CD4-positive, alpha-beta T cell (primary cell): ENCODE measurements around the gene DGUOK. TPM values are rescaled to one million over a fixed set of nuclear protein-coding genes. Genes with fewer than 3 reads are reported as not detected.

ENCODE experiments used
- ATAC-seq: fragments of 200-7000 bp; cut with Tn5 transposase; one replicate; pipeline ENCODE4 v1.10.0; 2022; ENCODE audit warnings: mild to moderate bottlenecking; ENCODE audit not compliant: poor library complexity
- CTCF ChIA-PET: fragments of 350-600 bp; sonication (Branson Sonifier 250); formaldehyde crosslinking; loops from one replicate; lab custom pipeline; 2021; ENCODE audit warnings: antibody characterized with exemption, inconsistent platforms; lab: Charles Lee
- POLR2A ChIA-PET: fragments of 350-600 bp; sonication (Branson Sonifier 250); formaldehyde crosslinking; loops from one replicate; lab custom pipeline; 2021; ENCODE audit warnings: antibody characterized with exemption, inconsistent platforms; lab: Charles Lee
- DNase-seq, 14 experiments: peaks; one replicate each; pipeline ENCODE4 v3.0.0-alpha.2; 2013 to 2020; ENCODE audit warnings: mixed read lengths in 2 of 14
- H3K27ac ChIP-seq, 2 donors: one replicate each; pipeline versions ENCODE4 v1.5.1 to v1.7.0; 2013; ENCODE audit warnings: low read length in 2 of 2, low read depth in 1 of 2, mild to moderate bottlenecking in 1 of 2
- H3K27me3 ChIP-seq, 2 experiments: 1 replicate in 1 of 2; 2 replicates in 1 of 2; pipeline versions ENCODE4 v1.6.1 to v1.7.0; 2013; ENCODE audit warnings: low read length in 2 of 2, control low read depth in 1 of 2, mild to moderate bottlenecking in 1 of 2, moderate library complexity in 1 of 2; ENCODE audit not compliant: insufficient read depth in 2 of 2, control insufficient read depth in 1 of 2
- H3K36me3 ChIP-seq: one replicate; pipeline ENCODE4 v1.6.1; 2013; ENCODE audit warnings: low read length, control low read depth; ENCODE audit not compliant: insufficient read depth
- H3K4me1 ChIP-seq: one replicate; pipeline ENCODE4 v1.6.1; 2013; ENCODE audit warnings: low read length, control low read depth; ENCODE audit not compliant: insufficient read depth
- H3K4me3 ChIP-seq: one replicate; pipeline ENCODE4 v1.5.1; 2013; ENCODE audit warnings: mild to moderate bottlenecking, low read length, moderate library complexity
- H3K9me3 ChIP-seq, 2 experiments: 1 replicate in 1 of 2; 2 replicates in 1 of 2; pipeline versions ENCODE4 v1.6.1 to v1.7.0; 2013; ENCODE audit warnings: low read length in 2 of 2, mild to moderate bottlenecking in 2 of 2, control low read depth in 1 of 2, moderate library complexity in 1 of 2; ENCODE audit not compliant: control insufficient read depth in 1 of 2, insufficient read depth in 1 of 2
- H3K27ac Mint-ChIP-seq: one replicate; pipeline ENCODE4 v1.8.0; 2020; ENCODE audit warnings: mixed read lengths
- H3K27me3 Mint-ChIP-seq: one replicate; pipeline ENCODE4 v1.8.0; 2021; ENCODE audit warnings: mixed read lengths
- H3K36me3 Mint-ChIP-seq: one replicate; pipeline ENCODE4 v1.8.0; 2021; ENCODE audit warnings: low read depth, mixed read lengths
- H3K4me1 Mint-ChIP-seq: one replicate; pipeline ENCODE4 v1.8.0; 2021; ENCODE audit warnings: low read depth, mixed read lengths
- H3K4me3 Mint-ChIP-seq: one replicate; pipeline ENCODE4 v1.8.0; 2020; ENCODE audit warnings: mild to moderate bottlenecking, mixed read lengths
- H3K9me3 Mint-ChIP-seq: one replicate; pipeline ENCODE4 v1.8.0; 2020; ENCODE audit warnings: mixed read lengths
- intact Hi-C, 2 experiments: fragments of 100-400 bp; cut with DNase I in 1 of 2; cut with micrococcal nuclease in 1 of 2; formaldehyde crosslinking; loops; one replicate each; pipeline versions ENCODE4 v1.15.1 to v1.9.0; 2023 to 2025; cut with DNase I, micrococcal nuclease
- total RNA-seq, 174 experiments: library from RNA in 2 of 174; stranded (reverse) in 2 of 174; gene quantifications; one replicate each; pipeline ENCODE4 v1.2.3 and lab custom pipeline; 2021 to 2026
- TF ChIP-seq, protein P1 (sequence below): fragments of 200-600 bp; IDR thresholded peaks from one replicate; pipeline ENCODE4 v1.8.0; 2022; ENCODE audit warnings: antibody characterized with exemption, mild to moderate bottlenecking

The DGUOK gene
- total RNA-seq, 2 experiments from 2014 or later: 30.5 to 32.0 TPM

DNA sequence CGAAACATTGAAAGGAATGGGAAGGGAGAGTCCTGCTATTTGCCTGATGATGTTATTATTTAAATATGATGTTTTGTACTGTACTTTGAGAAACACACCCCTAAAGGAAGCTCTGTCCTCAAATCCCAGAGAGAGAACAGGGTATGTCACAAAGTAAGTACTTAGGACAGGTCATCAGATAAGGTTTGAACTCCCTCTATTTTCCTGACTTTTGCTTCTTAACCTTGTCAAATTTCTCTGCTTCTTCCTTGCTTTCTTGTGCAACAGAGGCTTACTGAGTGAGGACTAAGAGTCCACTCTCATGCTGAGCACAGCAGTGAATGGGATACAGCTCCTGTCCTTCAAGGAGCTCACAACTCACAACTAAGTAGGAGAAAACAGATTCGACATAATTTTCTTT is 3.7 kb downstream of the DGUOK start:
- H3K4me3 Mint-ChIP-seq: no peak overlapping the region
- Histone ChIP-seq H3K27ac (no peak overlapping the region), H3K9me3 (no peaks in the 10 kb centered on the region), H3K36me3 (peaks cover 27% of the 10 kb centered on the region), H3K4me1 (peaks cover 55% of the 10 kb centered on the region), H3K27me3 (no peaks in the 10 kb centered on the region), H3K4me3 (no peak overlapping the region)
- DNase-seq: no peak
- ChIA-PET CTCF (interaction anchor here (1.2 to 1.5 kb wide), 2 partner anchors 22 to 106 kb away, joined by 3 to 4 read pairs; no protein-coding TSS in a partner anchor), POLR2A (interaction anchor here (1.3 kb wide), 1 partner anchor 8 kb away, joined by 5 read pairs; no protein-coding TSS in a partner anchor)
- peaks cover 83% of the 10 kb centered on the region for H3K4me1 Mint-ChIP-seq
- peak overlapping the region; percentile 84 for H3K27ac Mint-ChIP-seq
- no peaks in the 10 kb centered on the region for H3K27me3 Mint-ChIP-seq
- H3K36me3 Mint-ChIP-seq: peaks cover 63% of the 10 kb centered on the region
- no peak for ATAC-seq
- TF ChIP-seq, protein P1, sequence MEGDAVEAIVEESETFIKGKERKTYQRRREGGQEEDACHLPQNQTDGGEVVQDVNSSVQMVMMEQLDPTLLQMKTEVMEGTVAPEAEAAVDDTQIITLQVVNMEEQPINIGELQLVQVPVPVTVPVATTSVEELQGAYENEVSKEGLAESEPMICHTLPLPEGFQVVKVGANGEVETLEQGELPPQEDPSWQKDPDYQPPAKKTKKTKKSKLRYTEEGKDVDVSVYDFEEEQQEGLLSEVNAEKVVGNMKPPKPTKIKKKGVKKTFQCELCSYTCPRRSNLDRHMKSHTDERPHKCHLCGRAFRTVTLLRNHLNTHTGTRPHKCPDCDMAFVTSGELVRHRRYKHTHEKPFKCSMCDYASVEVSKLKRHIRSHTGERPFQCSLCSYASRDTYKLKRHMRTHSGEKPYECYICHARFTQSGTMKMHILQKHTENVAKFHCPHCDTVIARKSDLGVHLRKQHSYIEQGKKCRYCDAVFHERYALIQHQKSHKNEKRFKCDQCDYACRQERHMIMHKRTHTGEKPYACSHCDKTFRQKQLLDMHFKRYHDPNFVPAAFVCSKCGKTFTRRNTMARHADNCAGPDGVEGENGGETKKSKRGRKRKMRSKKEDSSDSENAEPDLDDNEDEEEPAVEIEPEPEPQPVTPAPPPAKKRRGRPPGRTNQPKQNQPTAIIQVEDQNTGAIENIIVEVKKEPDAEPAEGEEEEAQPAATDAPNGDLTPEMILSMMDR: no peak
- no peaks in the 10 kb centered on the region for H3K9me3 Mint-ChIP-seq
- intact Hi-C loops: no loop called here

DNA sequence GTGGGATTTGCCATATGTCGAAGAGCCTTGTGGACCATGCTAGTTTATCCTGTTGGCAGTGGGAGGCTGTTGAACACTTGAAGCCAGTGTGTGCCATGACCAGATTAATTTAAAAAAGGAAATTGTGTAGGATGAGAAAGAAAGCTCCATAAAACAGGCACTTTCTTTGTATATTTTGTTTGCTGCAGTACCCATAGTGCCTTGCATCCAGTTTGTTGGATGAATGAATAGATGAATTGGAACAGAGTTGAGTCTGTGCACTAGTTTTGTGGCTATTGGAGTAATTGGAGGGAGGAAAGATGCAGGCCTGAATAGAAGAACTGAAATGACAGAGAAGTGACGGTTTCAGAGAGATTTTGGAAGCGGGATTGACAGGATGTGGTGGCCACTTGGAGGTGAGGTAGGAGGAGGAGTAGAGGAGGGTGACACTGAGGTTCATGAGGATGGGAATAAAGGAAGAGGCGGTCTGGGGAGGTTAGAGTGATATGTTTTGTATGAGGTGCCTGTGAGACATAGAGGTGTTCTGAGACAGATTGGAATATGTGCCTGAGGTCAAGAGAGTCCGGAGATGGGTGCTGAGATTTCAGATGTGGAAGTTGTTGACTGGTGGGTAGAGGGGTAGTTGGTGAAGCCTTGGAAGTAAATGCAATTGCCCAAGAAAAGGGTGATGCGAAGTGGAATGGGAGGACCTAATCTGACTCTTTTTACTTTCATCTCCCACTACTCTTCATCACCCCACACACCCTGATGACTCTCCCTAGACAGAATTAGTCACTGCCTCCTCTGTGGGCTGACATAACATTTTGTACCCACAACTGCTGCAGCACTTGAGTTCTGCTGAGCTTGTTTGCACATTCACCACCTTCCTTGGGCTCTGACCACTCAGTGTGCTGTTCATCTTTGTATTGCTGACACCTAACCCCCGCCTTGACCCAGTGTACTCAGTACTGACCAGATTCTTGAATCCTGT is 5.1 kb downstream of the DGUOK start:
- Histone ChIP-seq H3K36me3 (peaks cover 37% of the 10 kb centered on the region), H3K9me3 (no peaks in the 10 kb centered on the region), H3K4me3 (no peak overlapping the region), H3K27me3 (no peaks in the 10 kb centered on the region), H3K27ac (no peak overlapping the region), H3K4me1 (peaks cover 52% of the 10 kb centered on the region)
- Mint-ChIP-seq H3K9me3 (no peaks in the 10 kb centered on the region), H3K27ac (peak overlapping the region; percentile 14), H3K4me1 (peaks cover 86% of the 10 kb centered on the region), H3K36me3 (peaks cover 73% of the 10 kb centered on the region), H3K4me3 (peak overlapping the region; percentile 0), H3K27me3 (no peaks in the 10 kb centered on the region)
- peak in 3 of 14 experiments; percentile 8 to 51 (median 38) for DNase-seq
- peak; percentile 47 for ATAC-seq
- CTCF ChIA-PET: interaction anchor here (0.9 to 1.2 kb wide), 2 partner anchors 55 to 108 kb away, joined by 3 read pairs; no protein-coding TSS in a partner anchor
- TF ChIP-seq, protein P1: no peak
- POLR2A ChIA-PET: no interaction called here
- intact Hi-C loops: no loop called here

DNA sequence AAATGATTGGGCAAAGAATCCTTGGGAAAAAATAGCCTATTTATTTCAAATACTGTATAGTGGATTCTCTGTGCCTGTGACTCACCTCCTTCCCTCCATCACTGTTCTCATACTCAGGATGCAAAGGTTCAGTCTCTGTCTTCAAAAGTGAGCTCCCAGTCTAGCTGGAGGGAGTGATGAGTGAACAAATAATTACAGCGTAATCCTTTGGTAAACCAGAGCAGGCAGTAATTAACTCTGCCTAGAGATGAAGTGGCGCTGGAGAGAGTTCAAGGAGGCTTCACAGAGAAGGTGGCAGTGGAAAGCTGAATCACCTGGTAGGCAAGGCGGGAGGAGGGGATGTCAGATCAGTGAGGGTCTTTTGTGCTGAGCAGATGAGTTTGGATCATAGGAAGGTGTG is 6.5 kb downstream of the DGUOK start:
- Histone ChIP-seq H3K4me1 (peaks cover 51% of the 10 kb centered on the region), H3K36me3 (peaks cover 43% of the 10 kb centered on the region), H3K9me3 (no peaks in the 10 kb centered on the region), H3K27ac (no peak overlapping the region), H3K27me3 (no peaks in the 10 kb centered on the region), H3K4me3 (no peak overlapping the region)
- Mint-ChIP-seq H3K9me3 (no peaks in the 10 kb centered on the region), H3K4me3 (no peak overlapping the region), H3K27ac (peak overlapping the region; percentile 14), H3K36me3 (peaks cover 83% of the 10 kb centered on the region), H3K27me3 (no peaks in the 10 kb centered on the region), H3K4me1 (peaks cover 90% of the 10 kb centered on the region)
- no peak for ATAC-seq
- TF ChIP-seq, protein P1: no peak
- POLR2A ChIA-PET: interaction anchor here (0.8 kb wide), 1 partner anchor 37 kb away, joined by 3 read pairs; no protein-coding TSS in a partner anchor
- CTCF ChIA-PET: interaction anchor here (1.4 to 1.6 kb wide), 2 partner anchors 55 to 187 kb away, joined by 3 to 7 read pairs; no protein-coding TSS in a partner anchor
- intact Hi-C loops: no loop called here
- DNase-seq: no peak
